ENCODE data around the gene BAZ1A.

DNA sequence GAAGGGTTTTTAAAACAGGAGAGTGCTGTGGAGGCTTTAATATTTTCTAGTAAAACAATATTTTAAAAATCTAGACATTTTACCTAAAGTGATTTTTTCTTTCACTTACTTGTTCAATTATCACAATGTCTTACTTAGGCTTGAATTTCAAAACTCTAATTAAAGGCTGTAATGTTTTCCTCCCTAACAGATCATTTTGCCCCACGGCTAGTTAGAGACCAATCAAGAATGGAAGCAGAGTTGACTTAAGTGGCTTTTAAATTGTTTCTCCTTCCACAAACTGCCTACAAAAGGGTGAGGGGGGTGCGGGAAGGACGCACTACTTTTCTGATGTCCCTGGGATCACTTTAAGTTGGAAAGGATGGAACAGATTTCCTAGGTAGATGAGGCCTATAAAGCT lies 151.3 kb downstream of the BAZ1A start:
- TF ChIP-seq EZH2 (IDR thresholded peaks at IDR 0.05; ENCODE audit: insufficient read depth, poor library complexity, severe bottlenecking) (no peak), EZH2phosphoT487 (IDR thresholded peaks at IDR 0.05; ENCODE audit: insufficient read depth, low read depth) (no peak)
